ENCODE results near the gene SMCO2. TPM values are rescaled to one million over a fixed set of nuclear protein-coding genes. Genes with fewer than 3 reads are reported as not detected.

SMCO2 gene
- total RNA-seq, 3 donors from 2014 or later (not counting 1 experiment from before 2014, with no cell fraction given): not detected

DNA sequence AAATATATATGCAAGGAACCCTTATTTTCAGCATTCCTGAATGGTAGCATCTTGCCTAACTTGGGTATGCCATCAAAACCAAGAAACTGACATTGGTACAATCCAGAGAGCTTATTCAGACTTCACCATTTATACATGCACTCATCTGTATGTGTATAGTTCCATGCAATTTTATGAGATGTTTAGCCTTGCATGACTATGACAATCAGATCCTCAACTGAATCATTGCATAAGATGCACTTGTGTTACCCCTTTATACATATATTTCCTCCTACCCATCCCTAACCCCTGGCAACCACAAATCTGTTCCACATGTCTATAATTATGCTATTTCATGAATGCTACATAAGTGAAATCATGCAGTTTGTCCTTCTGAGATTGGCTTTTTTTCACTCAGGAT, 40.4 kb downstream of the SMCO2 start:
- H3K27me3 ChIP-seq (ENCODE audit: control insufficient read depth, insufficient read depth, low read length): no peaks in the 10 kb centered on the region
- H3K36me3 ChIP-seq (ENCODE audit: control insufficient read depth, insufficient read depth, low read length): no peaks in the 10 kb centered on the region
- Mint-ChIP-seq H3K27me3 (ENCODE audit: low read depth in 2 of 2) (peaks cover 6 to 9% of the 10 kb centered on the region in 2 donors), H3K27ac (no peak overlapping the region), H3K9me3 (no peaks in the 10 kb centered on the region), H3K4me1 (no peaks in the 10 kb centered on the region), H3K4me3 (no peak overlapping the region), H3K36me3 (no peaks in the 10 kb centered on the region)
- DNase-seq: no peak
- H3K27ac ChIP-seq (ENCODE audit: low read length): no peak overlapping the region
- no peaks in the 10 kb centered on the region for H3K4me1 ChIP-seq (ENCODE audit: control insufficient read depth, insufficient read depth, low read length)
- intact Hi-C loops (cut with micrococcal nuclease): no loop called here
- TF ChIP-seq, protein P1, sequence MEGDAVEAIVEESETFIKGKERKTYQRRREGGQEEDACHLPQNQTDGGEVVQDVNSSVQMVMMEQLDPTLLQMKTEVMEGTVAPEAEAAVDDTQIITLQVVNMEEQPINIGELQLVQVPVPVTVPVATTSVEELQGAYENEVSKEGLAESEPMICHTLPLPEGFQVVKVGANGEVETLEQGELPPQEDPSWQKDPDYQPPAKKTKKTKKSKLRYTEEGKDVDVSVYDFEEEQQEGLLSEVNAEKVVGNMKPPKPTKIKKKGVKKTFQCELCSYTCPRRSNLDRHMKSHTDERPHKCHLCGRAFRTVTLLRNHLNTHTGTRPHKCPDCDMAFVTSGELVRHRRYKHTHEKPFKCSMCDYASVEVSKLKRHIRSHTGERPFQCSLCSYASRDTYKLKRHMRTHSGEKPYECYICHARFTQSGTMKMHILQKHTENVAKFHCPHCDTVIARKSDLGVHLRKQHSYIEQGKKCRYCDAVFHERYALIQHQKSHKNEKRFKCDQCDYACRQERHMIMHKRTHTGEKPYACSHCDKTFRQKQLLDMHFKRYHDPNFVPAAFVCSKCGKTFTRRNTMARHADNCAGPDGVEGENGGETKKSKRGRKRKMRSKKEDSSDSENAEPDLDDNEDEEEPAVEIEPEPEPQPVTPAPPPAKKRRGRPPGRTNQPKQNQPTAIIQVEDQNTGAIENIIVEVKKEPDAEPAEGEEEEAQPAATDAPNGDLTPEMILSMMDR (IDR thresholded peaks at IDR 0.05): no peak
- H3K4me3 ChIP-seq (ENCODE audit: low read length): no peak overlapping the region
- no peak for ATAC-seq
- H3K9me3 ChIP-seq (ENCODE audit: control insufficient read depth, insufficient read depth, low read length): no peaks in the 10 kb centered on the region

DNA sequence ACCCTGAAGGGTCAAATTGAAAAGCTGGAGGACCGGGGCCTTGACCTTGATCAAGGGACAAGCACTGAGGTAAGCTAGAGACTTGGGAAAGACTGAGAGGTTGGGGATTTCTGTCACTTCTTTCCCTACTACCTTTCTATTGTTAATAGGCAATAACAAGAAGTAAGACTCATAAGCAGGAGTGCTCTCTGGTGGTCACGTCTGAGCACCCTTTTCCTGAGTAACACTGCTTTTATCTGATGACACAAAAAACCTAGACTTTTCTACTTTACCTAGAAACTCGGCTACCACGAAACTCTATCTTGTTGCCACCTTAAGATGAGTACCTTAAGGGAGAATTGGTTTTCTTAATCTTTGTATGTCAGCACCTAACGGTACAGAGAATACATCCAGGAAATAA, 41.9 kb downstream of the SMCO2 start:
- peaks cover 6 to 9% of the 10 kb centered on the region in 2 donors for H3K27me3 Mint-ChIP-seq (ENCODE audit: low read depth in 2 of 2)
- no peaks in the 10 kb centered on the region for H3K4me1 Mint-ChIP-seq
- no peak overlapping the region for H3K27ac Mint-ChIP-seq
- H3K36me3 Mint-ChIP-seq: no peaks in the 10 kb centered on the region
- WGBS (ENCODE audit: insufficient coverage): 51% methylated on average over 4 of the region's 5 CpGs
- Histone ChIP-seq H3K4me3 (ENCODE audit: low read length) (no peak overlapping the region), H3K36me3 (ENCODE audit: control insufficient read depth, insufficient read depth, low read length) (no peaks in the 10 kb centered on the region), H3K27me3 (ENCODE audit: control insufficient read depth, insufficient read depth, low read length) (no peaks in the 10 kb centered on the region), H3K9me3 (ENCODE audit: control insufficient read depth, insufficient read depth, low read length) (no peaks in the 10 kb centered on the region), H3K27ac (ENCODE audit: low read length) (no peak overlapping the region), H3K4me1 (ENCODE audit: control insufficient read depth, insufficient read depth, low read length) (no peaks in the 10 kb centered on the region)
- ATAC-seq (no peak), DNase-seq (no peak)
- no peaks in the 10 kb centered on the region for H3K9me3 Mint-ChIP-seq
- TF ChIP-seq, protein P1 (IDR thresholded peaks at IDR 0.05): no peak
- intact Hi-C loops (cut with micrococcal nuclease): no loop called here
- H3K4me3 Mint-ChIP-seq: no peak overlapping the region

DNA sequence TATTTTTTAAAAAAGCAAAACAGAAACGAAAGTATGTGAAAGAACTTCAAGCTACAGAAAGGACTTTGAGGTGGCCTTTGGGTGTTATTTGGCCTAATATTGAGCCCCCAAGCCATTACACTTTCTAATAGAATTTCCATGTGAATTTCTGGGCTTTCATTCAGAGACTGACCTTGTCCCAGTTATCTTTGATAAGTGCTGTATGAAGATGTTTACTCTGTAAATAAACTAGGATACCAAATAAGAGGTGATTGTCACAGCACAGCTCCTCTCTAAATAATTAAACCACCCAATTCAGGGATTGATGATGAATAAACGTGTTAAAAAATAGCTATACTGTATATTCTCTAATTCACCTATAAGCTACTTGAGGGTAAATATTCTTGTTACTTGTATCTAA, 44.7 kb downstream of the SMCO2 start:
- no peaks in the 10 kb centered on the region for H3K9me3 Mint-ChIP-seq
- H3K4me1 Mint-ChIP-seq: no peaks in the 10 kb centered on the region
- Histone ChIP-seq H3K36me3 (ENCODE audit: control insufficient read depth, insufficient read depth, low read length) (no peaks in the 10 kb centered on the region), H3K4me3 (ENCODE audit: low read length) (no peak overlapping the region), H3K27me3 (ENCODE audit: control insufficient read depth, insufficient read depth, low read length) (no peaks in the 10 kb centered on the region), H3K9me3 (ENCODE audit: control insufficient read depth, insufficient read depth, low read length) (no peaks in the 10 kb centered on the region), H3K4me1 (ENCODE audit: control insufficient read depth, insufficient read depth, low read length) (no peaks in the 10 kb centered on the region), H3K27ac (ENCODE audit: low read length) (no peak overlapping the region)
- WGBS (ENCODE audit: insufficient coverage): 100% methylated on average over 1 of the region's 2 CpGs
- H3K4me3 Mint-ChIP-seq: no peak overlapping the region
- no peaks in the 10 kb centered on the region for H3K36me3 Mint-ChIP-seq
- peaks cover 9 to 10% of the 10 kb centered on the region in 2 donors for H3K27me3 Mint-ChIP-seq (ENCODE audit: low read depth in 2 of 2)
- ATAC-seq (no peak), DNase-seq (no peak)
- TF ChIP-seq, protein P1 (IDR thresholded peaks at IDR 0.05): no peak
- intact Hi-C loops (cut with micrococcal nuclease): no loop called here
- no peak overlapping the region for H3K27ac Mint-ChIP-seq

DNA sequence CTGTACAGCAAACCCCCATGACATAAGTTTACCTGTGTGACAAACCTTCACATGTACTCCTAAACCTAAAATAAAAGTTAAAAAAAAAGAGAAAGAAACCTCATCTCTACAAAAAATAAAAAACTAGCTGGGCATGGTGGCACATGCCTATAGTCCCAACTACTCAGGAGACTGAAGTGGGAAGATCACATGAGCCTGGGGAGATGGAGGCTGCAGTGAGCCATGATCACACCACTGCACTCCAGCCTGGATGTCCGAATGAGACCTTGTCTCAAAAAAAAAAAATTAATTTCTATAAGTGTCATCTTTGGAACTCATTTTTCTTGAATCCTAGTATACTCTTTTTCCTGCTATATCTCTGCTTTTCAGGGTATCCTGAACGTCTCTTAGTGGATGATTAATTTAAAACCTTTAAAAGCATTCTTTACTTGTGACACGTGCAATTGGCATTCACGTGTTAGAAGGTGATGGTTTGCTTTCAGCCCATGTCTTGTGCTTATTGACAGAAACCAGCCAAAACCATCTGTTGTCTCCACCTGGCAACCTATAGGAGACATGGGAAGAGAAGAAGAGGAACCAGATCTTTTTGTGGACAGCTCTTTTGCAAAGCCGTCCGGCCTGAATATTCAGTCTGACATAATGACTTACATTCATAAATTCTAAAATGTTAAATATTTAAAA, 46.9 kb downstream of the SMCO2 start:
- ATAC-seq (no peak), DNase-seq (no peak)
- WGBS (ENCODE audit: insufficient coverage): 91% methylated on average over 4 of the region's 6 CpGs
- Mint-ChIP-seq H3K27ac (no peak overlapping the region), H3K4me1 (no peaks in the 10 kb centered on the region), H3K4me3 (no peak overlapping the region), H3K36me3 (peaks cover 6% of the 10 kb centered on the region), H3K9me3 (no peaks in the 10 kb centered on the region), H3K27me3 (ENCODE audit: low read depth in 2 of 2) (peaks cover 16 to 24% of the 10 kb centered on the region in 2 donors)
- no peaks in the 10 kb centered on the region for H3K9me3 ChIP-seq (ENCODE audit: control insufficient read depth, insufficient read depth, low read length)
- TF ChIP-seq, protein P1 (IDR thresholded peaks at IDR 0.05): no peak
- H3K27ac ChIP-seq (ENCODE audit: low read length): no peak overlapping the region
- intact Hi-C loops (cut with micrococcal nuclease): no loop called here
- H3K4me3 ChIP-seq (ENCODE audit: low read length): no peak overlapping the region
- H3K4me1 ChIP-seq (ENCODE audit: control insufficient read depth, insufficient read depth, low read length): no peaks in the 10 kb centered on the region
- no peaks in the 10 kb centered on the region for H3K36me3 ChIP-seq (ENCODE audit: control insufficient read depth, insufficient read depth, low read length)
- peaks cover 2% of the 10 kb centered on the region for H3K27me3 ChIP-seq (ENCODE audit: control insufficient read depth, insufficient read depth, low read length)

Measured in natural killer cell (primary cell).